Naive thymus-derived CD8-positive, alpha-beta T cell (primary cell): ENCODE measurements around the gene ARMC9. TPM values are rescaled to one million over a fixed set of nuclear protein-coding genes. Genes with fewer than 3 reads are reported as not detected.
"Not testable (repeated sequence)": the region's sequence is repeated elsewhere in the genome, so short reads cannot be mapped to it uniquely, and the experiment has no call there.

Experiments used
- ATAC-seq, 2 donors: fragments of 150-1000 bp; cut with Tn5 transposase in 1 of 2; sonication (Bioruptor Pico), chemical (Tn5 transposase) in 1 of 2; 1 replicate in 1 of 2; 2 replicates in 1 of 2; pipeline ENCODE4 v1.10.0; 2021; ENCODE audit warnings: mild to moderate bottlenecking in 2 of 2, moderate library complexity in 2 of 2
- POLR2A ChIA-PET: fragments of 350-600 bp; sonication (Branson Sonifier 250); formaldehyde crosslinking; loops from one replicate; lab custom pipeline; 2021; ENCODE audit warnings: antibody characterized with exemption; lab: Charles Lee
- DNase-seq, 10 donors: peaks; one replicate each; pipeline versions ENCODE4 v3.0.0 to v3.0.0-alpha.2; 2020 to 2022
- H3K27ac Mint-ChIP-seq, 10 donors: one replicate each; pipeline ENCODE4 v1.8.0; 2020 to 2022; ENCODE audit warnings: mild to moderate bottlenecking in 10 of 10, mixed read lengths in 10 of 10, moderate library complexity in 4 of 10, inconsistent platforms in 1 of 10
- H3K27me3 Mint-ChIP-seq, 5 donors: one replicate each; pipeline ENCODE4 v1.8.0; 2021 to 2022; ENCODE audit warnings: mixed read lengths in 5 of 5
- H3K36me3 Mint-ChIP-seq, 3 donors: one replicate each; pipeline ENCODE4 v1.8.0; 2020 to 2022; ENCODE audit warnings: mixed read lengths in 3 of 3, mild to moderate bottlenecking in 2 of 3, inconsistent platforms in 1 of 3
- H3K4me1 Mint-ChIP-seq, 4 donors: one replicate each; pipeline ENCODE4 v1.8.0; 2021 to 2022; ENCODE audit warnings: mixed read lengths in 4 of 4
- H3K4me3 Mint-ChIP-seq, 10 donors: one replicate each; pipeline ENCODE4 v1.8.0; 2020 to 2022; ENCODE audit warnings: mild to moderate bottlenecking in 10 of 10, mixed read lengths in 10 of 10, moderate library complexity in 6 of 10, inconsistent platforms in 1 of 10
- H3K9me3 Mint-ChIP-seq, 9 donors: one replicate each; pipeline ENCODE4 v1.8.0; 2020 to 2022; ENCODE audit warnings: mixed read lengths in 9 of 9, mild to moderate bottlenecking in 3 of 9, inconsistent platforms in 1 of 9, moderate library complexity in 1 of 9
- polyA plus RNA-seq, 3 donors: library from polyadenylated mRNA; unstranded; fragments of 300-500 nt; fragmentation: Illumina TruSeq; gene quantifications; one replicate each; pipeline ENCODE4 v1.2.3, GENCODE V29; 2021
- total RNA-seq, 8 experiments: library from RNA in 2 of 8; stranded (reverse) in 2 of 8; gene quantifications; one replicate each; pipeline ENCODE4 v1.2.3 and lab custom pipeline; 2021 to 2026

Gene ARMC9
- total and polyA plus RNA-seq, 5 experiments from 2014 or later, result 0.78 to 2.6 (median 2.0) TPM

DNA sequence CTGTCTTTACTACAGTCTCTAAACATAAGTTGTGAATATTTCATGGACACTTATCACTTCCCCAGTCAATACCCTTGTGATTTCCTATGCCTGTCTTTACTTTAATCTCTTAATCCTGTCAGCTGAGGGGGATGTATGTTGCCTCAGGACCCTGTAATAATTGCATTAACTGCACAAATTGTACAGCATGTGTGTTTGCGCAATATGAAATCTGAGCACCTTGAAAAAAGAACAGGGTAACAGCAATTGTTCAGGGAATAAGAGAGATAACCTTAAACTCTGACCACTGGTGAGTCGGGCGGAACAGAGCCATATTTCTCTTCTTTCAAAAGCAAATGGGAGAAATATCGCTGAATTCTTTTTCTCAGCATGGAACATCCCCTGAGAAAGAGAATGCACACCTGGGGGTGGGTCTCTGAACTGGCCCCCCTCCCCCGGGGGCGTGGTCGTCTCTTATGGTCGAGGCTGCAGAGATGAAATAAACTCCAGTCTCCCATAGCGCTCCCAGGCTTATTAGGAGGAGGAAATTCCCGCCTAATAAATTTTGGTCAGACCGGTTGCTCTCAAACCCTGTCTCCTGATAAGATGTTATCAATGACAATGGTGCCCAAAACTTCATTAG, 177.7 kb downstream of the ARMC9 start:
- POLR2A ChIA-PET, result not testable (repeated sequence)

DNA sequence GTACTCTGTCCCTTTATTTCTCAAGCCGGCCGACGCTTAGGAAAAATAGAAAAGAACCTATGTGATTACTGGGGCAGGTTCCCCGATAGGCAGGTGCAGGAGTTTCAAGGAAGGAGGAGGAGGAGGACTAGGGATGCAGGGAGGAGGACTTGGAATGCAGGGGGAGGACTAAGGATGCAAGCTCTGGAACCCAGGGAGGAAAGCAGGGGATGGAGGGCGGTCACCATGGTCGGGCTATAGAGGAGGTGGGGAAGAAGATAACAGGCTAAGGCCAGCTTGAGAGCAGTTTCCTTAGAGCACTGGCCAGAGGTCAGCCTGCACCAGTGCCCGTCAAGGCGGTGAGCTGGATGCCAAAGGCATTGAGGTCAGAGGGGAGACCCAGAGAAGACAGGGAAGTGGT, 178.4 kb downstream of the ARMC9 start:
- peak overlapping the region in 1 of 10 donors; percentile 73 for H3K27ac Mint-ChIP-seq
- POLR2A ChIA-PET, result interaction anchor here (0.6 kb wide), 1 partner anchor 48 kb away, joined by 3 read pairs; no protein-coding TSS in a partner anchor

More for the DNA sequence above, 177.7 kb downstream of the ARMC9 start:
- not testable (repeated sequence) for H3K4me3 Mint-ChIP-seq, H3K27ac Mint-ChIP-seq, ATAC-seq, DNase-seq, H3K9me3 Mint-ChIP-seq, H3K36me3 Mint-ChIP-seq, H3K27me3 Mint-ChIP-seq, H3K4me1 Mint-ChIP-seq

DNA sequence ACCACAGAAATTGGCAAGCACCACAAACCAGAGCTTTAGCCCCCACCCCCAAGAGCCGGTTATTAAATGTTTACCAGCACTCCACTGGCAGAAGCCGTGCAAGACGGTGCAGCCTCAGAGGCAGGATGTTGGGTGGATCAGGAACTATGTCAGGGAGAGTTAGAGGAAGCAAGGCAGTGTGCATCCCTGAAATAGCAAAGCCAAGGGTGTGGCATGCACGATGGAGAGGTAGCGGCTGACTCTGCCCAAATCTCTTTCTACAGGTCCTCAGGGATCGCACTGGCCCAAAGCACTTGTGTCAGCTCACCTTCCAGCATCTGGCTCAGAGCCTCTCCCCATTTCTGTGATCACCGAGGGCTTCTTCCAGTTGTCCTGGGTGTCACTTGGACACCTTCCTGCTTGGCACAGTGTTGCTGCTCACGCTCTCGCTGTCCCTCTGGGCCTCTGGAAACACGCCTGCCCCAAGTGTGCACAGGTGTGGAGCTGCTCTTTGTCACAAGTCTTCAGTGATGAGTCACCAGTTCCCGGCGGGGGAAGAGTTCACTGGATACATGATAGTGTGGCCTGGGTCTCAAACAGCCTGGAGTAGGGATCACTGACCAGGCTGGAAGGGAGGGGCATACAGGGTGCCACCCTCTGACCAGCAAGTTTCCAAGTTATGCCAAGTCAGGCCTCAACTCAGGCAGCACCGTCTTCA, 179.7 kb downstream of the ARMC9 start:
- DNase-seq (no peak), ATAC-seq (no peak)
- POLR2A ChIA-PET, result no interaction called here
- Mint-ChIP-seq H3K4me3 (no peak overlapping the region), H3K9me3 (no peaks in the 10 kb centered on the region), H3K4me1 (no peaks in the 10 kb centered on the region), H3K27ac (no peak overlapping the region), H3K27me3 (peaks cover 0 to 10% (median 1%) of the 10 kb centered on the region in 5 donors), H3K36me3 (no peaks in the 10 kb centered on the region)

More for the DNA sequence above, 178.4 kb downstream of the ARMC9 start:
- Mint-ChIP-seq H3K27me3 (peaks cover 0 to 10% (median 1%) of the 10 kb centered on the region in 5 donors), H3K4me3 (no peak overlapping the region), H3K36me3 (no peaks in the 10 kb centered on the region), H3K9me3 (no peaks in the 10 kb centered on the region), H3K4me1 (no peaks in the 10 kb centered on the region)
- DNase-seq (no peak), ATAC-seq (no peak)

DNA sequence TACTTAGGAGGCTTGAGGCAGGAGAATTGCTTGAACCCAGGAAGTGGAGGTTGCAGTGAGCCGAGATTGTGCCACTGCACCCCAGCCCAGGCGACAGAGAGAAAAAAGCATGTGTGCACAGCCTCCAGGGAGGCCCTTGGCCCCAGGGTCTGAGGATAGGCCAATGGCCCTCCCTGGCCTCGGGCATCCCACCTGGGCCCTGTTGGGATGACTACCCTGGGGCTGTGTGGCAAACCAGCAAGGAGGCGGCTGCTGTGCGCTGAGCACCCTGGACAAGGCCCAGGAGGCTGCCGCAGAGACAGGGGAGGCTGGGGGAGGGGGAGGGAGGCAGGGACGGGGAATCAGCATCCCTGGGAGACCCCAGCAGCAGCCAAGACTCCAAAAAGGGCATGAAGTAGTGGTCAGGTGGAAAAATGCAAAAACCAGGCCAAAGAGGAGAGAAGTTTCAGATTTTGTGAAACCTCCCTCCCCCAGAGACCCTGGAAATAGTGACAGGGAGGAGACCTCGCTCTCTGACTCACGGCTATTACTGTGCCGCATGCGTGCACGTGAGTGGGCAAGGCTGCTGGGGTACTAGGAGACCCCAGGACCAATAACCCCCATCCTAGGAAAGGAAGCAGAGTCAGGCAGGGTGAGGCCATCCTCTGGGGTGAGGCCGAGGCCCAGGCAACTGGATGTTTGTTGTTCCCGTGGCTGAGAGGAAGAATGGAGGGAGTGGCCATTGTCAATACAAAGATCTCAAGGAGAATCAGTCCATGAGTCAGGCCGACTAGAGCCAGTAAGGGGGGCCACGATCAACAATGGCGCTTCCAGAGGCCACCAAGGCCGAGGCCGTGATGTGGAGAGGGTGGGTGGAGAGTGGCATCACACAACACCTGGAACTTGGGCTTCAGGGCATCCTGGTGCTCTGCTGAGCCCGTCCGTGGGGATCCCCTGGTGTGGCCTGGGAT, 181.1 kb downstream of the ARMC9 start:
- ATAC-seq (no peak), DNase-seq (no peak)
- peaks cover 0 to 10% (median 1%) of the 10 kb centered on the region in 5 donors for H3K27me3 Mint-ChIP-seq
- peaks cover 0 to 6% (median under 1%) of the 10 kb centered on the region in 9 donors for H3K9me3 Mint-ChIP-seq
- H3K4me1 Mint-ChIP-seq, result peaks cover 0 to 7% (median 0%) of the 10 kb centered on the region in 4 donors
- H3K36me3 Mint-ChIP-seq, result peaks cover 0 to under 1% (median 0%) of the 10 kb centered on the region in 3 donors
- H3K27ac Mint-ChIP-seq, result peak overlapping the region in 1 of 10 donors; percentile 15
- no peak overlapping the region for H3K4me3 Mint-ChIP-seq
- POLR2A ChIA-PET, result no interaction called here

DNA sequence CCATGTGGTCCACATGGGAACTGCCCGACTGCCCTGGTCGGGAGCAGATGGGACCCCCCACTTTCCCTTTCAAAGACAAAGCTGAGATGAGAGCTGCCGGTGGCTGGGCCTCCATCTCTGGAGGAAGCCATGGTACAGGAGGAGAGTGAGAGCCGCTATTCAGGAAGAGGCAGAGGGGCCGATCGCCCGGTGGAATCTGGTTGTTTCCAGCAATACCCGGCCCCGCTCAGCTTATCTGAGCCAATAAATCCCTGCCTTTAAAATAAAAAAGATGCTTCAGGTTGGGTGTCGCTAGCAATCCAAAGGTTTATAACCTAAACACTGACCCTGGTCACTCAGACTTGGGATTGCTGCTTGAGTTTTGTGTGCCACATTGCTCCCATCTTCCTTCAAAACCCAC, 181.9 kb downstream of the ARMC9 start:
- Mint-ChIP-seq H3K27ac (no peak overlapping the region), H3K27me3 (peaks cover 0 to 10% (median 1%) of the 10 kb centered on the region in 5 donors), H3K4me1 (peaks cover 0 to 7% (median 0%) of the 10 kb centered on the region in 4 donors), H3K9me3 (peaks cover 0 to 13% (median 7%) of the 10 kb centered on the region in 9 donors), H3K4me3 (no peak overlapping the region), H3K36me3 (peaks cover 0 to 8% (median 5%) of the 10 kb centered on the region in 3 donors)
- POLR2A ChIA-PET, result no interaction called here
- DNase-seq, result no peak
- ATAC-seq, result no peak

DNA sequence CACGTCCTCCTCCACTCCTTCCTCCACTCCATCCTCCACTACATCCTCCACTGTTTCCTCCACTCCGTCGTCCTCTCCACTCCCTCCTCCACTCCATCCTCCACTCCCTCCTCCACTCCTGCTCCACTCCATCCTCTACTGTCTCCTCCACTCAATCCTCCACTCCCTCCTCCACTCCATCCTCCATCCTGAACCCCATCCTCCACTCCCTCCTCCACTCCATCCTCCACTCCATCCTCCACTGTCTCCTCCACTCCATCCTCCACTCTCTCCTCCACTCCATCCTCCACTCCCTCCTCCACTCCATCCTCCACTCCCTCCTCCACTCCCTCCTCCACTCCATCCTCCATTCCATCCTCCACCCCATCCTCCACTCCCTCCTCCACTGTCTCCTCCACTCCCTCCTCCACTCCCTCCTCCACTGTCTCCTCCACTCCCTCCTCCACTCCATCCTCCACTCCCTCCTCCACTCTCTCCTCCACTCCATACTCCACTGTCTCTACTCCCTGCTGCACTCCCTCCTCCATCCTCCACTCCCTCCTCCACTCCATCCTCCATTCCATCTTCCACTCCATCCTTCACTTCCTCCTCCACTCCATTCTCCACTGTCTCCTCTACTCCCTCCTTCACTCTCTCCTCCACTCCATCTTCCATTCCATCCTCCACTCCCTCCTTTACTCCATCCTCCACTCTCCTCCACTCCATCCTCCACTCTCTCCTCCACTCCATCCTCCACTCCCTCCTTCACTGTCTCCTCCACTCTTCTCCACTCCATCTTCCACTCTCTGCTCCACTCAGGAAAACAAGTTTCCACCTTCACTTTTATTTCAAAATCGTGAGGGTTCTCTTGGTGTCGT, 182.8 kb downstream of the ARMC9 start:
- POLR2A ChIA-PET, result no interaction called here
- Mint-ChIP-seq H3K27ac (no peak overlapping the region), H3K27me3 (peaks cover 0 to 10% (median 1%) of the 10 kb centered on the region in 5 donors), H3K9me3 (peaks cover 0 to 19% (median 9%) of the 10 kb centered on the region in 9 donors), H3K4me3 (no peak overlapping the region), H3K36me3 (peaks cover 0 to 8% (median 5%) of the 10 kb centered on the region in 3 donors), H3K4me1 (peaks cover 0 to 7% (median 1%) of the 10 kb centered on the region in 4 donors)
- no peak for DNase-seq
- ATAC-seq, result no peak

DNA sequence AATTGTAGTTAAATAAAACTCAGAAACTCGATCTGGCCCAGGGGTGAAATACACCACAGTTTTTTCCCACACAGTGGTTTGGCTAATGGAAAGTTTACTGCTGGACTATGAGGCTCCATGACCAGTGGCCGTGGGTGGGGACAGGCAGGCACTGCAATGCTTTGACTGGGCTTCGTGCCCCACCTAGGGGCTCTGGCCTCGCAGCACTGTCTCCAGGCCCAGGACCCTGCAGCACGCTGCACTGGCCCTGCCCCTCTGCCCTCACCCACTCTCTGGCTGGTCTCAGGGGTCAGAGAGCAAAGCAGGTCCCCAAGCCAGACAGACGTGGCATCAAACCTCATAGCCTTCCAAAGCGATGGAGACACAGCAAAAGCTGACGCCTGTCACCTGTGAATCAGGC, 183.7 kb downstream of the ARMC9 start:
- DNase-seq, result no peak
- H3K27ac Mint-ChIP-seq, result no peak overlapping the region
- no peak for ATAC-seq
- peaks cover 0 to 16% (median 1%) of the 10 kb centered on the region in 4 donors for H3K4me1 Mint-ChIP-seq
- H3K4me3 Mint-ChIP-seq, result no peak overlapping the region
- H3K9me3 Mint-ChIP-seq, result peaks cover 0 to 19% (median 9%) of the 10 kb centered on the region in 9 donors
- peaks cover 0 to 8% (median 5%) of the 10 kb centered on the region in 3 donors for H3K36me3 Mint-ChIP-seq
- peaks cover 0 to 4% (median 1%) of the 10 kb centered on the region in 5 donors for H3K27me3 Mint-ChIP-seq
- POLR2A ChIA-PET, result no interaction called here

DNA sequence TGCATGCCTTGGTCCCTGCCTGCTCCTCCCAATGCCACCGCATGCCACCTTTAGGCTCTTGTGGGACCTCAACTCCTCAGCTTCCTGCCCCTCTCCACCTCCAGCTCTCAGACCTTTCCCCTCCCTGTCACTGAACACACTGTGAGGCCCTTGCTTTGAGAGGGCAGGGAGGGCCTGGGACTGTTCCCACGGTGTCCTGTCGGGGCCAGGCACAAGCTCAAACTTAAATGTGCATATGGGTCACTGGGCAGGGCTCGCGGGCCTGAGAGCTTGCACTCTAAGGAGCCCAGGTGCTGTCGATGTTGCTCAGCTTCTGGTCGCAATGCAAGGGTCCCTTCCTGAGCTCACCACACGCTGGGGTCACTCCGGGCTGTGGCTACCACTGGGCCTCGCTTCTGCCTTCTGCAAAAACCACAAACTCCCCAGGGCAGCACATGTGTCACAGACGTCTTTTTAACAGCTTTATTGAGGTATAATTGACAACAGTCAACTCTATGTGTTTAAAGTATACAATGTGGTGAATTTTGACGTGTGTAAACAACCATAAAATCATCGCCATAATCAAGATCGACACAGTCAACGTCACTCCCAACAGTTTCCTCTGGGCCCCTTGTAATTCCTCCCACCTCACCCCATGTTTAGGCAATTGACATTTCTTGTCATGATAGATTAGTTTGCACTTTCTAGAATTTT, 185.1 kb downstream of the ARMC9 start:
- Mint-ChIP-seq H3K4me1 (peaks cover 0 to 23% (median 1%) of the 10 kb centered on the region in 4 donors), H3K27me3 (peaks cover 0 to 5% (median 2%) of the 10 kb centered on the region in 5 donors), H3K4me3 (no peak overlapping the region), H3K27ac (peak overlapping the region in 2 of 10 donors; percentile 2 to 40), H3K9me3 (peaks cover 0 to 19% (median 9%) of the 10 kb centered on the region in 9 donors), H3K36me3 (peaks cover 0 to 8% (median 5%) of the 10 kb centered on the region in 3 donors)
- DNase-seq, result no peak
- POLR2A ChIA-PET, result no interaction called here
- ATAC-seq, result no peak

DNA sequence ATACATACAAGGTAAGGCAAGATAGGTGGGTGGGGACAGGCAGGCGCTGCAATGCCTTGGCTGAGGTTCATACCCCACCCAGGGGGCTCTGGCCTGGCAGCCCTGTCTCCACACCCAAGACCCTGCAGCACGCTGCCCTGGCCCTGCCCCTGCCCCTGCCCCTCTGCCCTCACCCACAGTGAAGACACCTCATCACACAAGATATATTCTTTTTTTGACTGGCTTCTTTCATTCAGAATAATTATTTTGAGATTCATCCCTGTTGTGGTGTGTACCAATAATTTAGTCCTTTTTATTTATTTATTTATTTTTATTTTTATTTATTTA, 185.6 kb downstream of the ARMC9 start:
- Mint-ChIP-seq H3K4me3 (no peak overlapping the region), H3K27me3 (peaks cover 0 to 10% (median 2%) of the 10 kb centered on the region in 5 donors), H3K9me3 (peaks cover 0 to 19% (median 9%) of the 10 kb centered on the region in 9 donors), H3K27ac (no peak overlapping the region), H3K4me1 (peaks cover 0 to 27% (median 1%) of the 10 kb centered on the region in 4 donors), H3K36me3 (peaks cover 0 to 8% (median 5%) of the 10 kb centered on the region in 3 donors)
- ATAC-seq (no peak), DNase-seq (no peak)
- POLR2A ChIA-PET, result no interaction called here

DNA sequence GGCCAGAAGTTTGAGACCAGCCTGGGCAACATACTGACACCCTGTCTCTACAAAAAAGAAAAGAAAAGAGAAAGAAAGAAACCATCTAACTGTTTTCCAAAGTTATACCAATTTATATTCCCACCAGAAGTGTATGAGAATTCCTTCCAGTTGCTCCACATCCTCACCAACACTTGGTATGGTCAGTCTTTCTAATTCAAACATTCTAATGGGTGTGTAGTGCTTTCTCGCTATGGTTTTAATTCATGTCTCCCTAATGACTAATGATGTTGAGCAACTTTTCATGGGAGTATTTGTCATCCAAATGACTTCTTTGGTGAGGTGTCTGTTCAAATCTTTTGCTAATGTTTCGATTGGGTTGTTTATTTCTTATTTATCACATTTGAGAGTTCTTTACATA, 186.5 kb downstream of the ARMC9 start:
- Mint-ChIP-seq H3K9me3 (peaks cover 0 to 19% (median 11%) of the 10 kb centered on the region in 9 donors), H3K27me3 (peaks cover 0 to 16% (median 4%) of the 10 kb centered on the region in 5 donors), H3K36me3 (peaks cover 0 to 8% (median 5%) of the 10 kb centered on the region in 3 donors), H3K4me1 (peaks cover 0 to 31% (median 1%) of the 10 kb centered on the region in 4 donors), H3K27ac (no peak overlapping the region), H3K4me3 (no peak overlapping the region)
- POLR2A ChIA-PET, result no interaction called here
- ATAC-seq, result no peak
- no peak for DNase-seq

DNA sequence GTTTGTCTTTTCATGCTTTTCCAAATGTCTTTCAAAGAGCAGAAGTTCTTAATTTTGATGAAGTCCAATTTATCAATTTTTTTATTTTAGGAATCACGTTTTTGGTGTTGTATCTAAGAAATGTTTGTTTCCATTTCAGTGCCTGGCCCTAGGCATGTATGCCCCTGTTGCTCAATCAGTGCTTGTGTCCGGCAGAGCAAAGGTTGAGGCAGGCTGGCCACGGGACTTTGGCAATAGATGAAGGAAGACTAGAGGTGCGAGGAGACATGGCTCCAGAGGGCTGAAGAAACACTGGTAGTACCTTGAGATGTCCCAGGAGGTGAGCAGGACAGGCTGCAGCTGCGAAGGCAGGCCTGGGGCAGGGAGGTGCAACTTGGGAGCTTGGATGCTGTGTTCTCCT, 187.0 kb downstream of the ARMC9 start:
- H3K4me1 Mint-ChIP-seq, result peaks cover 0 to 31% (median 1%) of the 10 kb centered on the region in 4 donors
- H3K27me3 Mint-ChIP-seq, result peaks cover 0 to 16% (median 4%) of the 10 kb centered on the region in 5 donors
- H3K36me3 Mint-ChIP-seq, result peaks cover 0 to 8% (median 5%) of the 10 kb centered on the region in 3 donors
- POLR2A ChIA-PET, result no interaction called here
- H3K4me3 Mint-ChIP-seq, result no peak overlapping the region
- H3K27ac Mint-ChIP-seq, result no peak overlapping the region
- DNase-seq (no peak), ATAC-seq (no peak)
- peaks cover 0 to 19% (median 11%) of the 10 kb centered on the region in 9 donors for H3K9me3 Mint-ChIP-seq
